ENCODE data around the gene SPAG16.

SPAG16 gene

GRCh38 chr2:213491376-213491775 lies 207.1 kb downstream of the SPAG16 start:
- H3K27ac ChIP-seq, result no peak overlapping the region
- TF ChIP-seq CTCF (conservative IDR thresholded peaks at IDR 0.05) (no peak), ZFX (IDR thresholded peaks at IDR 0.05) (no peak)

DNA sequence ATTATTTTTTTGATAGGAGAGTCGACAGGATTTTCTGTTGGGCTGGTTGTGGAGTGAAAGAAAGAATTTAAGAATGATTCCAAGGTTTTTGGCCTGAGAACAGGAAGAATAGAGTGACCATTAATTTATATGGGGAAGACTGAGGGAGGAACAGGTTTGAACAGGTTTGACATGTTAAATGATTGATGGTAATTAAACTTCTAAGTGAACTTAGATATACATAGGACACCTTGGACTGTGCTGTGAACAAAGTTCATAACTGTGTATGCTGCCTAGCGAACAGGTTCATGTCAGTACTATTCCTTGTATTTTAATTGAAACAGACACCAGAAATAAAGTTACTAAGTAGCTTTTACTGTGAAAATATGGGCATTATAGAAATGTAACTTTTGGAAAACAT lies 212.0 kb downstream of the SPAG16 start:
- no peak overlapping the region for H3K27ac ChIP-seq
- no peak for TF ChIP-seq ZFX (IDR thresholded peaks at IDR 0.05)
- no peak for TF ChIP-seq CTCF (conservative IDR thresholded peaks at IDR 0.05)

- H3K27ac ChIP-seq, result no peak overlapping the region
- TF ChIP-seq CTCF (conservative IDR thresholded peaks at IDR 0.05) (no peak), ZFX (IDR thresholded peaks at IDR 0.05) (no peak)
Measured at GRCh38 chr2:213500881-213501280, 216.6 kb downstream of the SPAG16 start.

DNA sequence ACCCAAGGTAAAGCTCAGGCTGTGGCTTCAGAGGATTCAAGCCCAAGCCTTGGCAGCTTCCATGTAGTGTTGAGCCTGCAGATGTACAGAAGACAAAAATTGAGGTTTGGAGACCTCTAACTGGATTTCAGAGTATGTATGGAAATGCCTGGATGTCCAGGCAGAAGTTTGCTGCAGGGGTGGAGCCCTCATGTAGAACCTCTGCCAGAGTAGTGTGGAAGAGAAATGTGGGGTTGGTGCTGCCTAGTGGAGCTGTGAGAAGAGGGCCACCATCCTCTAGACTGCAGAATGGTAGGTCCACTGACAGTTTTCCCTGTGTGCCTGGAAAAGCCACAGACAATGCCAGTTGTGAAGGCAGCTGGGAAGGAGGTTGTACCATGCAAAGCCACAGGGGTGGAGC lies 239.9 kb downstream of the SPAG16 start:
- TF ChIP-seq ZFX (IDR thresholded peaks at IDR 0.05) (no peak), CTCF (conservative IDR thresholded peaks at IDR 0.05) (no peak)

GRCh38 chr2:213537579-213537978 lies 253.3 kb downstream of the SPAG16 start:
- H3K27ac ChIP-seq, result no peak overlapping the region

More for the DNA sequence above, 239.9 kb downstream of the SPAG16 start:
- no peak overlapping the region for H3K27ac ChIP-seq

GRCh38 chr2:213544940-213545339 lies 260.7 kb downstream of the SPAG16 start:
- H3K27ac ChIP-seq, result no peak overlapping the region
- TF ChIP-seq CTCF (conservative IDR thresholded peaks at IDR 0.05) (no peak), ZFX (IDR thresholded peaks at IDR 0.05) (no peak)

More at GRCh38 chr2:213537579-213537978, 253.3 kb downstream of the SPAG16 start:
- no peak for TF ChIP-seq CTCF (conservative IDR thresholded peaks at IDR 0.05)
- TF ChIP-seq ZFX (IDR thresholded peaks at IDR 0.05), result no peak

DNA sequence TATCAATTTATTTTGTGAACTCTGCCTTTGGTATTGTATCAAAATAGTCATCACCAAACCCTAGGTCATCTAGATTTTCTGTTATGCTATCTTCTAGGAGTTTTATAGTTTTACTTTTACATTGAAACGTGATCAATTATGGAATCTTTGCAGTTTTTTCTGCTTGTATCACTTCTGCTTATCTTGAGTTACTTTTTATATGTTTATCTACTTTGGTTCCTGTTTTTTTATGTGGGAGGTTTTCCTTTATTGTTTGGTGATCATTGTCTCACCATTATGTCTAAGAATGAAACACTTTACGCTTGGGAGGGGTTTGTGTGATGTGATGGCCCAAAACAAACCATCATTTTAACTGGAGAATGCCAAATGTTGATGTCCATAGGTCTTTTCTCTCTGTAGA lies 261.2 kb downstream of the SPAG16 start:
- TF ChIP-seq ZFX (IDR thresholded peaks at IDR 0.05) (no peak), CTCF (conservative IDR thresholded peaks at IDR 0.05) (no peak)

More for the DNA sequence above, 261.2 kb downstream of the SPAG16 start:
- H3K27ac ChIP-seq, result no peak overlapping the region
